ENCODE data around the gene CNTN5.

DNA sequence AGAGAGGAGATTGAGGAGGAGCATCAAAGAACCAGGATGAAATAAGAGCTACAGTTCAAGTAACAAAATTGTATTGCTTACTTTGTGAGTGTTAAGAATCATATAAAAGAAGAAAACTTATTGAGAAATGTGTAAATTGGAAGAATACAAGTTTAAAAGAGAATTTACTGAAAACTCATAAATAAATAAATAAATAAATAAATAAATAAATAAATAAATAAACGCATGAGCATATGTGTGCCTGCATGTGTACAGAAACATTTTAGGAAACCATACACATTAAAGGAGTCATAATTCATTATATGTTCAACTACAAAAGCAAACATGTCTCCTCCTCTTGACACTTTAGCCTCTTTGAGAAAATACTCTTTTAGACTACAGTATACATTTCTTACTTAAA, 42.6 kb downstream of the CNTN5 start:
- TF ChIP-seq, protein P1, sequence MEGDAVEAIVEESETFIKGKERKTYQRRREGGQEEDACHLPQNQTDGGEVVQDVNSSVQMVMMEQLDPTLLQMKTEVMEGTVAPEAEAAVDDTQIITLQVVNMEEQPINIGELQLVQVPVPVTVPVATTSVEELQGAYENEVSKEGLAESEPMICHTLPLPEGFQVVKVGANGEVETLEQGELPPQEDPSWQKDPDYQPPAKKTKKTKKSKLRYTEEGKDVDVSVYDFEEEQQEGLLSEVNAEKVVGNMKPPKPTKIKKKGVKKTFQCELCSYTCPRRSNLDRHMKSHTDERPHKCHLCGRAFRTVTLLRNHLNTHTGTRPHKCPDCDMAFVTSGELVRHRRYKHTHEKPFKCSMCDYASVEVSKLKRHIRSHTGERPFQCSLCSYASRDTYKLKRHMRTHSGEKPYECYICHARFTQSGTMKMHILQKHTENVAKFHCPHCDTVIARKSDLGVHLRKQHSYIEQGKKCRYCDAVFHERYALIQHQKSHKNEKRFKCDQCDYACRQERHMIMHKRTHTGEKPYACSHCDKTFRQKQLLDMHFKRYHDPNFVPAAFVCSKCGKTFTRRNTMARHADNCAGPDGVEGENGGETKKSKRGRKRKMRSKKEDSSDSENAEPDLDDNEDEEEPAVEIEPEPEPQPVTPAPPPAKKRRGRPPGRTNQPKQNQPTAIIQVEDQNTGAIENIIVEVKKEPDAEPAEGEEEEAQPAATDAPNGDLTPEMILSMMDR (IDR thresholded peaks at IDR 0.05; ENCODE audit: poor library complexity, severe bottlenecking): no peak
- TF ChIP-seq, protein P2, sequence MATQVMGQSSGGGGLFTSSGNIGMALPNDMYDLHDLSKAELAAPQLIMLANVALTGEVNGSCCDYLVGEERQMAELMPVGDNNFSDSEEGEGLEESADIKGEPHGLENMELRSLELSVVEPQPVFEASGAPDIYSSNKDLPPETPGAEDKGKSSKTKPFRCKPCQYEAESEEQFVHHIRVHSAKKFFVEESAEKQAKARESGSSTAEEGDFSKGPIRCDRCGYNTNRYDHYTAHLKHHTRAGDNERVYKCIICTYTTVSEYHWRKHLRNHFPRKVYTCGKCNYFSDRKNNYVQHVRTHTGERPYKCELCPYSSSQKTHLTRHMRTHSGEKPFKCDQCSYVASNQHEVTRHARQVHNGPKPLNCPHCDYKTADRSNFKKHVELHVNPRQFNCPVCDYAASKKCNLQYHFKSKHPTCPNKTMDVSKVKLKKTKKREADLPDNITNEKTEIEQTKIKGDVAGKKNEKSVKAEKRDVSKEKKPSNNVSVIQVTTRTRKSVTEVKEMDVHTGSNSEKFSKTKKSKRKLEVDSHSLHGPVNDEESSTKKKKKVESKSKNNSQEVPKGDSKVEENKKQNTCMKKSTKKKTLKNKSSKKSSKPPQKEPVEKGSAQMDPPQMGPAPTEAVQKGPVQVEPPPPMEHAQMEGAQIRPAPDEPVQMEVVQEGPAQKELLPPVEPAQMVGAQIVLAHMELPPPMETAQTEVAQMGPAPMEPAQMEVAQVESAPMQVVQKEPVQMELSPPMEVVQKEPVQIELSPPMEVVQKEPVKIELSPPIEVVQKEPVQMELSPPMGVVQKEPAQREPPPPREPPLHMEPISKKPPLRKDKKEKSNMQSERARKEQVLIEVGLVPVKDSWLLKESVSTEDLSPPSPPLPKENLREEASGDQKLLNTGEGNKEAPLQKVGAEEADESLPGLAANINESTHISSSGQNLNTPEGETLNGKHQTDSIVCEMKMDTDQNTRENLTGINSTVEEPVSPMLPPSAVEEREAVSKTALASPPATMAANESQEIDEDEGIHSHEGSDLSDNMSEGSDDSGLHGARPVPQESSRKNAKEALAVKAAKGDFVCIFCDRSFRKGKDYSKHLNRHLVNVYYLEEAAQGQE (IDR thresholded peaks at IDR 0.05; ENCODE audit: borderline replicate concordance): no peak
- TF ChIP-seq MXI1 (conservative IDR thresholded peaks at IDR 0.05; ENCODE audit: poor library complexity, severe bottlenecking) (no peak), EZH2 (IDR thresholded peaks at IDR 0.05; ENCODE audit: borderline replicate concordance, insufficient read depth, low read length, poor library complexity, severe bottlenecking) (no peak)
